Activated naive CD8-positive, alpha-beta T cell (primary cell): ENCODE results near the gene MRPS18A.
A peak's percentile ranks its signal among the peaks of the same experiment; 100 is the strongest.

ENCODE experiments used
- H3K27ac Mint-ChIP-seq: one replicate; pipeline ENCODE4 v1.8.0; 2021; ENCODE audit warnings: mixed read lengths
- H3K27me3 Mint-ChIP-seq: one replicate; pipeline ENCODE4 v1.8.0; 2021; ENCODE audit warnings: mixed read lengths
- H3K36me3 Mint-ChIP-seq: one replicate; pipeline ENCODE4 v1.8.0; 2021; ENCODE audit warnings: mixed read lengths
- H3K4me1 Mint-ChIP-seq: one replicate; pipeline ENCODE4 v1.8.0; 2021; ENCODE audit warnings: low read depth, mixed read lengths
- H3K4me3 Mint-ChIP-seq: one replicate; pipeline ENCODE4 v1.8.0; 2021; ENCODE audit warnings: mild to moderate bottlenecking, mixed read lengths
- H3K9me3 Mint-ChIP-seq: one replicate; pipeline ENCODE4 v1.8.0; 2021; ENCODE audit warnings: low read depth, mixed read lengths

MRPS18A gene

DNA sequence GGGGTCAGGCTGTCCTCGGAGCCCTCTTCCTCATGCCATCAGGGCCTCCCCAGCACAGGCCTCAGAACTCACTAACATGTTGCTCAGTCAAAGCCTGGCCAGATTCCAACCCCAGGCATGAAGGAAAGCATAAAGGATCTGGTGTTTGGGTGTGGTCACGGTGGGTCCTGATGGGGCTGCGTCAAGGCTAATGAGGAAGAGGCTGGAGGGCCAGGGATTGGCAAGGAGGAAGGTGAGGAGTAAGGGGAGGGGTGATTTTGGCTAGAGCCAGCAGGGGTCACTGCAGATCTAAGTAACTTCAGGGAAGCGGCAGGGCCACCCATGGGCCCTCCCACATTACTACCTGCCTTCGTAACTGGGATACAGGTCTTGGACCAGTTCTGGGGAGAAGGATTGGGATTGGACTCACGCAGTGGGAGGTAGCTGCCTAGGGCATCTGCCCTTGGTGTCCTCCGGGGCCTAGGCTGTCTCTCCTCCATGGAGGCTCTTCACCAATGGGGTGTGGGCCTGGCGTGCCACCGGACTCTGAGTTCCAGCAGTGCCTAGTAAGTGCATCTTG lies 36.2 kb upstream of the MRPS18A start:
- Mint-ChIP-seq H3K4me1 (peaks cover 29% of the 10 kb centered on the region), H3K4me3 (no peak overlapping the region), H3K9me3 (no peaks in the 10 kb centered on the region), H3K27ac (peak overlapping the region; percentile 64), H3K36me3 (no peaks in the 10 kb centered on the region), H3K27me3 (no peaks in the 10 kb centered on the region)

DNA sequence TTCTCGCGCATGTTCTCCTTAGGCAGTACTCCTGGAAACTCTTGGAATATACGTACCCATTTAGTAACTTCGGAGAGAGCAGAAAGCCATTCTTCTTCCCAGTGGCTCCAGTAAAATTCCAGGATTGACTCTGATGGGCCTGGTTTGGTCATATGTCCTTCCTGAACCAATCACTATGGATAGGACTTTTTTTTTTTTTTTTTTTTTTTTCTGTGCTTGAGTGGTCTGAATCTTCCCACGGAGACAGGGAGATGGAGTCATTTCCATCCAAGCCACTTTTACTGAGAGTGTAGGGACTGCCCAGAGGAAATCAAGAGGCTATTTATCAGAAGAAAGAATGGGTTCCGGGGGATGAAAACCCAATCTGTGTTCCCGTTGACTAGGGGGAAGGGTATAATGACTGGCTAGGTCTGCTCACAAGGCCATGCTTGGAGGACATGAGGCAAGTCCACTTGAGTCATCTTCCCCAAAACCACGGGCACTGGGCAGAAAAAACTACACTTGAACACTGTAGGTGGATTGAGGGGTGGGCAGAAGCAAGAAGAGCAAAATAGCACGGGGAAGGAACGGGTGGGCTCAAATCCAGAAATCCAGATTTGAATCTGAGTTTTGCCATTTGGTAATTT lies 35.4 kb upstream of the MRPS18A start:
- Mint-ChIP-seq H3K27me3 (no peaks in the 10 kb centered on the region), H3K4me3 (no peak overlapping the region), H3K27ac (no peak overlapping the region), H3K4me1 (peaks cover 29% of the 10 kb centered on the region), H3K9me3 (no peaks in the 10 kb centered on the region), H3K36me3 (no peaks in the 10 kb centered on the region)

GRCh38 chr6:43720999-43721398 lies 33.4 kb upstream of the MRPS18A start:
- Mint-ChIP-seq H3K27ac (no peak overlapping the region), H3K27me3 (no peaks in the 10 kb centered on the region), H3K4me1 (peaks cover 25% of the 10 kb centered on the region), H3K36me3 (no peaks in the 10 kb centered on the region), H3K9me3 (no peaks in the 10 kb centered on the region), H3K4me3 (no peak overlapping the region)

DNA sequence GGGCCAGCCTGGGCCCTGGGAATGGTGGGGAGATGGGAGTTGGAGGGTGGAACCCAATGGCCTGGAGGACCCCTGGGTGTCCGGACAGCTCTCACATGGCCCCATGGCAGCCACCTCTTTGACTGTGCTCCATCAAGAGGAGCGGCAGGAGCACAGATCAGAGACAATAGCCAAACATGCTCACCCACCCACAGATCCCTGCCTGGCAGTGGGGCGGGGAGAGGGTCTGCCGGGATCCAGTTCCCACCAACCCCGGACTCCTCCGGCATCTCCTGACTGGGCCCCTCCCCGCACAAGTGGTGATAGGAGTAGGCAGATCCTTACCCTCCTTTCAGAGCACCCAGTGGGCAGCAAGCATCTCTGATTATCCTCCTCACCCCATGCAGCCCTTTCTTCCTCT lies 31.9 kb upstream of the MRPS18A start:
- no peaks in the 10 kb centered on the region for H3K9me3 Mint-ChIP-seq
- no peak overlapping the region for H3K27ac Mint-ChIP-seq
- no peaks in the 10 kb centered on the region for H3K27me3 Mint-ChIP-seq
- peaks cover 11% of the 10 kb centered on the region for H3K4me1 Mint-ChIP-seq
- no peaks in the 10 kb centered on the region for H3K36me3 Mint-ChIP-seq
- no peak overlapping the region for H3K4me3 Mint-ChIP-seq

DNA sequence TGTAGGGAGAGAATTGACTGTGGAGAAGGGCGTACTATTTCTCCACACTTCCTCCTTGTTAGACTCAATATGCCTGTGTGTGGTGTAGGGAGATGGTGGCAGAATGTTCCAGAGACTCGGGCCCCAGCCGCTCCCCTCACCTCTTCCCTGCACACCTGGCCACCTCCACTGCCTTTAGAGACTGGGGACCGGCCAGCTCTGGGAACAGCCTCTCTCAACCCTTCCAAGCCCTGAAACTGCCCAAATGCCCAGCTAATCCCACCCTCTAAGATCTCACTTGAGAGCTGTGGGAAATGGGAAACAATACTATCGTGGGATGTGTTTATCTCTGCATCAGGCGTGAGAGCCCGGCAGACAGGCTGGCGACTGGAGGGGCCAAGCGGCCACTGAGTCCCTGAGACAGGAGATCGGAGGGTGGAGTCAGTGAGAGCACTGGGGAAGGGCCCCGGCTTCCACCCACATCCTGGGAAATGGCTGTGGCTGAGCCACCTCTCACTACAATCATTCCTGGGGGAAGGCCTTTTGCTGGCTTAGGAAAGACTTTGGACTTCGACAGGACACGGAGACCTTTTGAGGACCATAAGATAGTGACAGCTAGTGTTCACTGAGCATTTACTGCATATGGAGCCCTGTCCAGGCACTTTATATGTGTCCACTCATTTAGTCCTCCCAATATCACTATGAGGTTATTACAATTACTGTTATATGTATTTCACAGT lies 31.0 kb upstream of the MRPS18A start:
- Mint-ChIP-seq H3K27me3 (no peaks in the 10 kb centered on the region), H3K4me3 (no peak overlapping the region), H3K27ac (no peak overlapping the region)

GRCh38 chr6:43717822-43718221 lies 30.2 kb upstream of the MRPS18A start:
- Mint-ChIP-seq H3K27ac (no peak overlapping the region), H3K4me1 (no peaks in the 10 kb centered on the region), H3K4me3 (no peak overlapping the region), H3K27me3 (no peaks in the 10 kb centered on the region), H3K9me3 (no peaks in the 10 kb centered on the region), H3K36me3 (no peaks in the 10 kb centered on the region)

More for the DNA sequence above, 31.0 kb upstream of the MRPS18A start:
- Mint-ChIP-seq H3K4me1 (peaks cover 1% of the 10 kb centered on the region), H3K36me3 (no peaks in the 10 kb centered on the region), H3K9me3 (no peaks in the 10 kb centered on the region)

GRCh38 chr6:43717389-43717788 lies 29.8 kb upstream of the MRPS18A start:
- Mint-ChIP-seq H3K9me3 (no peaks in the 10 kb centered on the region), H3K27me3 (no peaks in the 10 kb centered on the region), H3K27ac (no peak overlapping the region), H3K4me1 (no peaks in the 10 kb centered on the region), H3K36me3 (no peaks in the 10 kb centered on the region), H3K4me3 (no peak overlapping the region)

GRCh38 chr6:43716099-43716498 lies 28.5 kb upstream of the MRPS18A start:
- H3K36me3 Mint-ChIP-seq: no peaks in the 10 kb centered on the region
- H3K9me3 Mint-ChIP-seq: no peaks in the 10 kb centered on the region
- no peaks in the 10 kb centered on the region for H3K4me1 Mint-ChIP-seq
- H3K4me3 Mint-ChIP-seq: no peak overlapping the region
- no peak overlapping the region for H3K27ac Mint-ChIP-seq
- H3K27me3 Mint-ChIP-seq: no peaks in the 10 kb centered on the region

DNA sequence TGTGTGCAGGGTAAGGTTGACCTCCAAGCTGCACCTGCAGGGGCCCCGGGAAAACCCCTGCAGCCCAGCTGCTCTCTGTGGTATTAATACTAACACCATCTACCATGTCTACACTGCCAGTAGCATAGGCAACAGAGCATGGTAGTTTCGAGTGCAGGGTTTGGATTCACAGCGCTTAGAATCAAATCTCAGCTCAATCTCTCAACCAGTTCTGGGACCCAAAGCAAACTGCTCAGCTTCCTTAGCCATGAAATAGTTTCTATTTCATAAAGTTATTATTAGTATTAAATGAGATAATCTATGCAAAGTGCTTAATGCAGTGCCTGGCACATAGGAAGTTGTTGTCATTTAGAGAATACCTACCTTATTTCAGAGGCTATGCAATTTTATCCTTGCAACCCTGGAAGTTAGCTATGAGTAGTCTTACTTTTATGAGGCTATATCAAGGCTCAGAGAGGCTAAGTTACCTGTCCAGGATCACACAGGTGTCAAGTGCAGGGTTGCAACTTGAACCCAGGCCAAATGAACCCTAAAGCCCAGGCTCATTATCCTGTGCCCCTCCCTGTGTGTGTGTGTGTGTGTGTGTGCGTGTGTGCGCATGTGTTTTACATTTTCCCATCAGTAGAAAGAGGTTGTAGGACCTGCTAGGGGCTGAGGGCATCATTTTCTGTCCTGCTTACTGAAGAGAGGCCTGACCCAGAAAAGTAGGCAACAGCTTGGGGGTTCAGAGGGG lies 27.6 kb upstream of the MRPS18A start:
- Mint-ChIP-seq H3K27ac (no peak overlapping the region), H3K4me3 (no peak overlapping the region), H3K9me3 (no peaks in the 10 kb centered on the region), H3K27me3 (no peaks in the 10 kb centered on the region), H3K4me1 (no peaks in the 10 kb centered on the region), H3K36me3 (no peaks in the 10 kb centered on the region)

GRCh38 chr6:43714311-43715055 lies 26.9 kb upstream of the MRPS18A start:
- Mint-ChIP-seq H3K9me3 (no peaks in the 10 kb centered on the region), H3K27ac (no peak overlapping the region), H3K36me3 (no peaks in the 10 kb centered on the region), H3K27me3 (no peaks in the 10 kb centered on the region), H3K4me3 (no peak overlapping the region), H3K4me1 (no peaks in the 10 kb centered on the region)

- Mint-ChIP-seq H3K27ac (no peak overlapping the region), H3K36me3 (no peaks in the 10 kb centered on the region), H3K27me3 (peaks cover 4% of the 10 kb centered on the region), H3K4me1 (no peaks in the 10 kb centered on the region), H3K4me3 (no peak overlapping the region), H3K9me3 (no peaks in the 10 kb centered on the region)
Measured at GRCh38 chr6:43713643-43714310, 26.2 kb upstream of the MRPS18A start.

DNA sequence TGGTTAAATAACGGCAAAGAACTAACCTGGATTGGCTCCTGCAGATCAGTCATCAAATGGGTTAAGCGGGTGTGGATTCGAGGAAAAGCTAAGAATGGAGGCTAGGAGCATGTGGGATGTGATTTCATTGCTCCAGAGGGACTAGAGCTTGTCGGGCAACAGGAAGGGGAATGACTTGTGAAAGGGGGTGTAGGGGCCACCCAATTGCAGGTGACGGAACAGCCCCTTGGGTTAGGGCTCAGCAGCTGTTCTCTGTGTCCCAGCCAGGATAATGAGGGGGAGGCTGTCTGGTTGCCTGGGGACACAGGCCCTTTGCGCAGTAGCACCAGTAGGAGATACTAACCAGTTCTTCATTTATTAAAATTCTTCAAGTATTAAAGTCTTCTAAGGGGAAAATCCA lies 25.0 kb upstream of the MRPS18A start:
- Mint-ChIP-seq H3K27me3 (peaks cover 4% of the 10 kb centered on the region), H3K4me3 (no peak overlapping the region), H3K27ac (no peak overlapping the region), H3K36me3 (no peaks in the 10 kb centered on the region), H3K9me3 (no peaks in the 10 kb centered on the region), H3K4me1 (no peaks in the 10 kb centered on the region)

DNA sequence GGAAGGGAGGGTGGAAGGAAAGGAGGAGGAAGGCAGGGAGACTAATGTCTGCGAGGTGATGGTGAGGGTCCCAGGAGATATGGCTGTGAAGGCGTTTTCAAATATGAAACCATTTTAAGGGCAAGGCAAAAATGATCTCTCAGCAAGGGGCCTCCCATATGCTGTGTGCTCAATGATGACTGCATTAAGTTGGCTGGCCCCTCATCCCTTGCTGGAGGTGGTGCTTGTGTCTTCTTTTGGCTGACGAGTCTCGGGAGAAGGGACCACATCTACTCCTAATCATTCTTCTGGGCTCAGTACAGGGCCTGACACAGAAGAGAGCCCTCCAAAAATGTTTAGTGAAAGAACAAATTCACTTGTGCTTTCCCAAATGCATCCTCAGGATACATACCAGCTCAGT lies 23.0 kb upstream of the MRPS18A start:
- Mint-ChIP-seq H3K36me3 (no peaks in the 10 kb centered on the region), H3K4me1 (no peaks in the 10 kb centered on the region), H3K9me3 (no peaks in the 10 kb centered on the region), H3K27me3 (peaks cover 7% of the 10 kb centered on the region), H3K27ac (no peak overlapping the region), H3K4me3 (no peak overlapping the region)

GRCh38 chr6:43709654-43710303 lies 22.2 kb upstream of the MRPS18A start:
- H3K4me1 Mint-ChIP-seq: no peaks in the 10 kb centered on the region
- no peak overlapping the region for H3K4me3 Mint-ChIP-seq
- peaks cover 7% of the 10 kb centered on the region for H3K27me3 Mint-ChIP-seq
- H3K36me3 Mint-ChIP-seq: no peaks in the 10 kb centered on the region
- no peaks in the 10 kb centered on the region for H3K9me3 Mint-ChIP-seq
- H3K27ac Mint-ChIP-seq: no peak overlapping the region
